Endometrium (tissue), 2 donors: ENCODE data around the gene TEX38.
"Not testable (repeated sequence)": the region's sequence is repeated elsewhere in the genome, so short reads cannot be mapped to it uniquely, and the experiment has no call there.

Experiments
- FAIRE-seq: peaks from 2 replicates; lab custom pipeline; 2012; peaks lifted over from hg19 to GRCh38; lab: Jason Lieb, UNC
- donor health status: control.
- donor health status: control.

The TEX38 gene

DNA sequence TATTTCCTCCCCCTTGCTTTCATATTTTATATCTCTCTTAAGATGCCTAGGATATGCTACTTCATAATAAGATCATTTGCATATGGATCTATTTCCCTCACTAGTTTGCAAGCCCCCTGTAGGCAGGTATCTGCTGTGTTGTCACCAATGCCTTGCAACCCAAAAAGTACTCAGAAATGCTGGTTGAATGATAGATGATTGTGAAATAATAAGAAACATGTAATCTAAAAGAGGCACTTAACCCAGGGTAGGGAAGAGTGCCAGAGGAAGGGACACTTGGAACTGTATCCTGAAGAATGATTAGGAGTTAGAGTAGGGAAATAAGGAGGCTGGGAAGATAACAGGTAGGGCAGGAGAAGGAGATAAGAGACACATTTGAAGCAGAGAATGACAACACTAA is 15.8 kb upstream of the TEX38 start:
- no peak for FAIRE-seq

DNA sequence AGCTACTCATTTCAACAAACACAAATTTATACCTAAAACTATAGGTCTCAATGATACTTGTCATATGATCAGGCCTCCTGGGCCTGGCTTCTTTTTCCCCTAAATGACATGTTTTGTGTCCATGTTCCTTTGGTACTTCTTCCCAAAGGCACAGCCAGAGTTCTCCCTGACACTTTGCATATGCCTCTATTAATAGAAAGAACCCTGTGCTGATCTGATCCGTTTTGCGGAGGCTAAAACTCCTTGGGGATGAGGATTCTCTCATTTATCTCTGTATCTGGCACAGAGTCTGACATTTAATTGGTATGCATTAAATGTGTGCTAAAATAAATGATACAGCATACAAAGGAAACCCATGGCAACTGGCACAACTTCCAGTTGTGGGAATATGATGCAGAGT is 15.0 kb upstream of the TEX38 start:
- FAIRE-seq: no peak

DNA sequence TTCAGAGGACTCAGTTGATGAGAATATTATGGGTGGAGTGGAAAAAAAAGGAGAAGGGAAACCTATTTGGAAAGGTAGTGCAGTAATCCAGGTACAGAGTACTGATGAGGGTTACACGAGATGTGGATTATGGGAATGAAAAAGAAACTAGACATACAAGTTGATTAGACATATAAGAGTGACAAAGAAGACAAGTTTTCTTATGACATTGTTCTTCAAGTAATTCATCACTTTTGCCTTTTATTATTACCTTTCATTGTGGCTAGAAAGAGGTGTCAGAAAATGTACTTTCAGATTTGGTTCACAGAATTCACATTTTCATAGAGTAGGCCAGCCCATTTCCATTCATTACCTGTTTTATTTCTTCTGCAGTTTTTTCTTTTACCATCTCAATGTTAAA is 13.9 kb upstream of the TEX38 start:
- no peak for FAIRE-seq

DNA sequence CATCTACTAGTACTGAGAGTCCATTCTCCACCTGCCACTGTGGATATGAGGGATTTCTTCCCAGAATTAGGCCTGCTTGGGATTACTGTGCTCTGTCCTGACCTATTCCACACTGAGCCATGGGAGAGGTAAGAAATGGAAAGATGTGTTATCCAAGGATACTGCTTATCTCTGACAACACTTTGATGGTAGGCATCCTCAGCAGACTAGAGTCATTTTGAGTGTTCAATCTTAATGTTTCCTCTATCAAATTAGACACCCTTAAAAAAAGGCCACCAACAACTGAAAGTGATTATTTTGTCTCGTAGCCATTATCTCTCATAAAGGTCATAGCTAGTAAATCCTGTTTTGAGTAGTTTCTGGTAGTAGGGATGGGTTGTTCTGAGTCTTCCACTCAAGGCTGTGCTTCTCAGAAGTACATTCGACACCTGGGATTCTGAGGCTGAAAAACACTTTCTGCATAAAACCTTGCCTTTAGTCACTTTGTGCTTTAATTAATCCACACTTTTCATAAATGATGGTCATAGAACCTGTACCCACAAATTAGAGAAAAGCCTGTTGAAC is 12.3 kb upstream of the TEX38 start:
- no peak for FAIRE-seq

DNA sequence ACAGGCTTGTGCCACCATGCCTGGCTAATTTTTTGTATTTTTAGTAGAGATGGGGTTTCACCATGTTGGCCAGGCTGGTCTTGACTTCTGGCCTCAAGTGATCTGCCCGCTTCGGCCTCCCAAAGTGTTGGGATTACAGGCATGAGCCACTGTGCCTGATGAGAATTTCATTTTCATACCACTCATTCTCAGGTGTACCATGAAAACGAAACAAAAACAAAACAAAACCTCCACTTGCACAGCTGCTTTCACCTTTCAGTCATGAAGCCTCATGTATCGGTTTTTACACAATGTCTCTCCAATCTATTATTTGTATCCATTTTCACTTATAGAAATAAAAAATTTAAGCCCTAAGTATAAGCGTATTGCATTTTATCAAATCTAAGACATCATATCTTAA is 11.5 kb upstream of the TEX38 start:
- FAIRE-seq: not testable (repeated sequence)

DNA sequence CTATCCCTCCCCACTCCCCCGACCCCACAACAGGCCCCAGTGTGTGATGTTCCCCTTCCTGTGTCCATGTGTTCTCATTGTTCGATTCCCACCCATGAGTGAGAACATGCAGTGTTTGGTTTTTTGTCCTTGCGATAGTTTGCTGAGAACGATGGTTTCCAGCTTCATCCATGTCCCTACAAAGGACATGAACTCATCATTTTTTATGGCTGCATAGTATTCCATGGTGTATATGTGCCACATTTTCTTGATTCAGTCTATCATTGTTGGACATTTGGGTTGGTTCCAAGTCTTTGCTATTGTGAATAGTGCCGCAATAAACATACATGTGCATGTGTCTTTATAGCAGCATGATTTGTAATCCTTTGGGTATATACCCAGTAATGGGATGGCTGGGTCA is 8.7 kb upstream of the TEX38 start:
- FAIRE-seq: not testable (repeated sequence)

DNA sequence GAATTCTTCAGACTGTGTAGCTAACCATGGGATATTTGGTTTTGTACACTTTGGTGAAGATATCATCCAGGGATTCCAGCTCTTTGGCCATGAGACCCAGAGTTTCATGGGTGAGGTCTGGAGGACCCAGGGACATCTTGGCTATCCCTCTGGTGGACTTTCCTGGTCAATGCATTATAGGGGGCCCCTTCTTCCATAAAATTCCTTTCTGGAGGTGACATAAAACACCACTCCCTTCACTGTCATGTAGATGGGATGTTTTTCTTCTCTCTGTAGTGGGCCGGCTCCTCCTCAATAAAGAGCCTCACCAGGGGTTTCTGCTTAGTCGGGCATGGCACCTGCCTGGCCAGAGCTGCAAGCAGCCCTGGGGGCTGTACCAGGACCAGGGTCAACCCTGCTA is 5.7 kb upstream of the TEX38 start:
- no peak for FAIRE-seq

DNA sequence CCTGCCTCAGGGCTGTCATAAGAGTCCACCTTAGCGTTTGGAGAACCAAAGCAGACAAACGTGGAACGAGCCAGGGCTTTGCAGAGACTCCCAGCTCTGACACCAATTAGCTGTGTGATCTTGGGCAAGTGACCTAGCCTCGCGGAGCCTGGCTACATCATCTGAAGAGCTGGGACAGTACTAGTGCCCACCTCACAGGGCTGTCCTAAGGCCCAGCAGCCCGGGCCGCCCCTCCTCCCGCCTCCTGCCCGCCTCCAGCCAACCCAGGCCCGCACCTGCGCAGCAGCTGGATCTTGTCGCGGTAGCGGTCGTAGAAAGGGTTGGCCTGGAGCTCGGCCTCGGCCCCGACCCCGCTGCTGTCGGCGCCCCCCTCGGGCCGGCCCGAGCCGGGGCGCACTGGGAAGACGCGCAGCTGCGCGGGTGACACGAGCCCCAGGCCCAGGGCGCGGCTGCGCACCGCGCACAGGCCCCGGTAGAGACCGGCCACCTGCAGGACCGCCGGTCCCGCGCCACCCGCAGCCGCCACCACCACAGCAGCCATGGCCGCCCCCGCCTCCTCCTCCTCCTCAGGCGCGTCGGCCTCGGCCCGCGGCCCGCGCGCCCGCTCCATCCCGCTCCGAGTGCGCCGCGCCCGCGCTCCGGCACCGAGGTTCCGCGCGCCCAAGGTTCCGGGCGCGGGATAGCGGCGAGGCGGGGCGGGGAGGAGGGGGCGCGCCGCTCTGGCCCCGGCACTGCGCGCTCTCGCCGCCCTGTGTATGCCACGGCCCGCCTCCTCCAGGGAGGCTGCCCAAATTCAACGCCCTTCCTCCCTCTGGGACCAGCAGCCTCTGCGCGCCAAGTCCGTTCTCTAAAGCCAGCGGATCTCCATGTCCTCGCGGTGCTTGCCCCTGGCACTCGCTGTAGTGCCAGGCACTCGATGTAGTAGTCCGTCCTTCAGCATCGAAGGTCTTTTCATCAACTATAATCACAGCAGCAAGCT is 3.6 kb upstream of the TEX38 start, which contains the start of gene ATPAF1:
Gene ATPAF1, minus strand, starts transcription at position 583 of the 979 bp plus-strand sequence. Its CDS starts 42 bp downstream, at position 541.
- FAIRE-seq: no peak

DNA sequence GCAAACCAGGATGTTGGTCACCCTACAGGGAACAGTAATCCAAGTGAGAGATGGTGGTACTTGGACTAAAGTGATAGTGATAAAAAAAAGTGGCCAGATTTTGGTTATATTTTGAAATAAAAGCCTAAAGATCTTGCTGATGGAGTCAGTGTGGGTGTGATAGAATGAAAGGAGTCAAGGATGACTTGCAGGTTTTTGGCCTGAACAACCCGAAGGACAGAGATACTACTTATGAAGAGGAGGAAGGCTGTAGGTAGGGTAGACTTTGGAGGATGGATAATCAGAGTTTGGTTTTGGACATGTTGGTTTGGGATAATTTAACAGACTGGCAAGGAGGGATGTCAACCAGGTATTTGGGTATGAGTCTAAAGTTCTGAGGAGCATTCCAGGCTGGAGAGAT is 1.5 kb upstream of the TEX38 start:
- FAIRE-seq: no peak

DNA sequence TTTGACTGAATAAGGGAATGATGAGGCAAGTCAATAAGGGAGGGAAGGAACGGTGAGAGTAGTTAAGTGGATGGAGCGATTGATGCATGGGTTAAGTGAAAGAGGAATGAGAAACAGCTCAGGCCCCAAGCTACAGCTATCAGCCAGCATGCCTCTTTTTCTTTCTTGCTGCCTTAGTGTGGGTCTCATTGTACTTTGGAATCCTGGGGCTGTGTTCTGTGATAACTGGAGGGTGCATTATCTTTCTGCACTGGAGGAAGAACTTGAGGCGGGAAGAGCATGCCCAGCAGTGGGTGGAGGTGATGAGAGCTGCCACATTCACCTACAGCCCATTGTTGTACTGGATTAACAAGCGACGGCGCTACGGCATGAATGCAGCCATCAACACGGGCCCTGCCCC is 1.0 kb downstream of the TEX38 start:
- no peak for FAIRE-seq

DNA sequence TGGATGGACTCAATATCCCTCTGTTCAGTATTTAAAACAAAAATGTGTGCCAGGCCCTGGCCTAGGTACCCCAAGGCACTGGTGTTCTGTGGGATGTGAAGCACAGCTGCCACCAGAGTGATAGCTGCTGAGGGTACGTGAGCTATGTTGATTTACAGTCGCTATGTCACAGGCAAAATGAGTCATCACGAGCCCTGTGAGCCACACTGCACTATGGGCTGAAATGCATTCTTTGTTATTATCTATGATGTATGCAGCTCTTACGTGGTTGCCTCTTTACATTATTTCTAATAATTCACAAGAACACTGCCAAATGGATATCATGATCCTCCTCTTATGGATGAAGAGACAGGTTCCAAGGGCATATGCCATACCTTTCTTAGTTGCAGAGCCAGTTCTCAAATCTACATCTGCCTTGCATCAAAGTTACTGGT is 2.1 kb downstream of the TEX38 start:
- FAIRE-seq: no peak

DNA sequence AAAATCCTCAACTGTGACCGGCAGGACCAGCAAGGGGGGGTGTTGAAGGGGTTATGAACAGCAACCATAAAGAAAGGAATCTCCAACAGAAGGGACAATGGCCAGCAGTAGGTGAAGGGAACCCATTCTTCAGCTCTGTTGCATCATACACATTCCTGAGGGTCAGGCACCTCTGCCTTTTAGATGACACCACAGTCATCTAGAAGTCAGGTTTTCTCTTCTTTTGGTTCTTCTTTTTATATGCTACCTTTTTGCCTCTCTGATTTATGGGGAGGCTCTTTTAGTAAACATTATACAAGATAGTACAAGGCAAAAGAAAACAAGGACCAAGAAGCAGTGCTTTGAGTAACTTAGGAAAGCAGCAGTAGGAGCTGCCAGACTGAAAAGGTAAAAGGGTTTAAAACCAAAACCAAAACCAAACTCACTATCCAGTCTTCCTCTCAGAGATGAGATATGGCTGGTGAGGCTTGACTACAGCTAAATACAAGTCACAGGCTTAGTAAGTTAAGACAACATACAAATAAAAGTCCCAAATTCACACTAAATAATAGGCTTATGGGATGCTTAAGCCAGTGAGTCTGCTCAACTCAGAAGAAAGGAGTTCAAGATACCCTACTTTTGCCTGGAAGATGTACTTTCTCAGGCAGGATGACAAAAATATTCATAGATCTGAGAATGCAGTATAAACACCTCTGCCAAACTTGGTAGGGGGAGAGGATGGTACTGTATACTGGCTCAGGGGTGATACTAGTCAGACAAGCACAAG is 4.1 kb downstream of the TEX38 start:
- FAIRE-seq: no peak

DNA sequence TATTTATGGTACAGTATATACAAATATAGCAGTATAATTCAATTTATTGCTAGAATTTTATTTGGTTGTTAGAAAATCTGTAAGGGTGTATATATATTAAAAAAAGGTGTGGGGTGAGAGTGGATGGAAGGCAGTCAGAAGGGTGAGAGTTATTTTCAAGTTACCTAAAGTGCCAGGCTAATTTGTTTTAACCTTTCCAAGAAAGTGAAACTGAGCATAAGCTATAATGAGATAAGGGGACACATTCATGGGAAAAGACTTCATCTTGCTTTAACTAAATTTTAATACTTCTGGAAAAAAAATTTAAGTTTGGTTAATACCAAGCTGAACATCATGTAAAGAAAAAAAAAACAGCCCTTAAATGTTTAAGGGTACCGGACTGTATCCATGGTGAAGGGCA is 4.9 kb downstream of the TEX38 start:
- FAIRE-seq: no peak

DNA sequence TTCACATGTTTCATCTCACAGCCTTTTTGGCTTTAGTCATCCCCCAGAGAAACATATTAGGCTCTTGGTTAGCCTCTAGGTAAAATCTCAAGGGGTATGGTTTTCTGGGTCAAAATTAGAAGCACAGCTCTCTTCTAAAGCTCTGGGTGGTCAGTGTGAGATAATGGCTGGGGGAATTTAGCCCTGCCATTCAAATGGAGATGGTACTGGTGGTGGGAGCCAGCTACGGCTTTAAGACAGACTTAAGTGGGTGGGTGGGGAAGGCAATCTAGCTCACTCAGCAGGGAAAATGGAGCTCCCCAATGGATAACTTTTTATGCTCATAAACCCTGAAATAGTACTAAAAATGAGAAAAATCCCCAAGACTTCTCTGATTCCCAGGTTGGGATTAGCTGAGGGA is 5.7 kb downstream of the TEX38 start:
- FAIRE-seq: no peak

DNA sequence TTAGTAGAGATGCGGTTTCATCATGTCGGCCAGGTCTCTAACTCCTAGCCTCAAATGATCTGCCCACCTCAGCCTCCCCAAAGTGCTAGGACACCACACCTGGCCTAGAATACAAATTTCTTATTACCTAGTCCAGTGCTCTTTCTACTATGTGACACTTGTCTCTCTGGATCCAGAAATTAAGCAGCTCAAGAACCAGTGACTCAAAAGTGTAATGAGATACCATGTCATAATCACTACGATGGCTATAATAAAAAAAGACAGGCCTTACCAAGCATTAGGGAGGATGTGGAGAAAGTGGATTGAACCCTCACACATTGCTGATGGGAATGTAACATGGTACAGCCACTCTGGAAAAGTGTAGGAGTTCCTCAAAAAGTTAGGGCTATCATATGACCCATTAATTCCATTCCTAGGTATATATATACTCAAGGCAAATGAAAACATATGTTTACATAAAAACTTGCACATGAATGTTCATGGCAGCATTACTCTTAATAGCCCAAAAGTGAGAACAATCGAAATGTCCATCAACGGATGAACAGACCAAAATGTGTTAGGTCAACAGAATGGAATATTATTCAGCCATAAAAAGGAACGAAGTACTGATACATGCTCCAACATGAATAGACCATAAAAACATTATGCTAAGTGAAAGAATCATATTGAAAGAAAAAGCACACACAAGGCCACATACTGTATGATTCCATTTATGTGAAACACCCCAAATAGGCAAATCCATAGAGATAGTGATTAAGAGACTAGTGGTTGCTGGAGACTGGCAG is 8.3 kb downstream of the TEX38 start:
- no peak for FAIRE-seq

DNA sequence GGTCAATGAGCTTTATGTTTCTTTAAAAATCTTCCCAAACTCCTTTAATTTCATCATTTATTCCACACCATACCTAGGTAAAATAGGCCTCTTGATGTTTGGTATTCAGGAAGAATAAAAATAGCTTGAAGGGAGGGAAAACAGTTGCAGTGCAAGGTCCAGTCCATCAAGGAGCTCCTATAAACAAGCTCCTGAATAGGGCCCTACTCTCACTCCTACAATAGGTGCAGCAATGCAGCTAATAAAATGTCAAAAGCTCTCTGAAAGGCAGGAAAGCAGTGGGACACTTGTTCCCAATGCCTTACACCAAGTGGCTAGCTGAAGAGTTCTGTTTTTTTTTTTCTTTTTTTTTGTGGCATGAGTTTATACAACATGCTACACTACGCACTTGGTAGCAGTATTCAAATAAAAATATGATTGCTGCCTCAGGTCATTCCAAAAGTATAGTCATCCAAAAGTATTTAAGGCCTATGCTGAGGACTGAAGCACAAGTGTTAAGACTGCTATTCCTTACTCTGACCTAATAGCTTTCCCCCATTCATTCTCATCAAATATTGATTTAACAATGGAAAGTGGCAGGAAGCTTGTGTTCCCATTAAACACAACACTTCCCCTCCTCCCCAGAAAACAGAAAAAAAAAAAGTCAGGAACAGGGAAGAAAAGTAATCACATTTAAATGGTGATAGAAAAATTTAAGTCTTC is 9.8 kb downstream of the TEX38 start:
- no peak for FAIRE-seq

DNA sequence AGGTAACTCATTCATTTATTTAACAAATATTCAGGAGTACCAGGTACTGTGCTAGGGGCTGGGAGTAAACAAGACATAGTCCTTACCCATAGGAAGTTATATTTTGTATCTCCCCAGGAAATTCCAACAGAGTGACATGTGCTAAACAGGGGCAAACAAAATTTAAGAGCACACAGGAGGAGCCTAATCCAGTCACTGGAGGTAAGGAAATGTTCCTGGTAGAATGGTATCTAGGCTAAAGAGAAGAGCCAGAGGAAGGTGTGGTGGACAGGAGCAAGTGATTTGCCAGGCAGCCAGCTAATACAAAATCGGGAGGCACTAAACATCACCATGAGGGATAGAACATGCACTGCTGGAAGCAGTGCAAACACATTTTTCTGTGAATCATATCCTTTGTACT is 10.4 kb downstream of the TEX38 start:
- no peak for FAIRE-seq

DNA sequence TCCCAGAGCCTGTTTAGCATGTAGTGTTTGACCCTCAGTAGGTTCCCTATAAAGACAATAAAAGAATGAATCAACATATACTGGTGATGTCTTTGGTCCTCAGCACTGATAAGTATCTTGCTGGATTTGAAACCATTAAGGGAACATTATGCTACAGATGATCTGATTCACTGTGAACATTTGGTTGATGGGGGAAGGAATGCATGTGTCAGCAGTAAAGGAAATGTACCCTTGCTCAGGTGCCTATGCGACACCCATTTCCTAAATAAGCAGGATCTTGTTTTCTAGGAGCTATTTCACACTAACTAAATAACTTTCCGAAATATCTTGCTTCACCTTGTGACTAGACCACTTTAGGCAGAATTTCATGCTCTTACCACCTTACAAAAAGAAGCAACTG is 13.0 kb downstream of the TEX38 start:
- no peak for FAIRE-seq

DNA sequence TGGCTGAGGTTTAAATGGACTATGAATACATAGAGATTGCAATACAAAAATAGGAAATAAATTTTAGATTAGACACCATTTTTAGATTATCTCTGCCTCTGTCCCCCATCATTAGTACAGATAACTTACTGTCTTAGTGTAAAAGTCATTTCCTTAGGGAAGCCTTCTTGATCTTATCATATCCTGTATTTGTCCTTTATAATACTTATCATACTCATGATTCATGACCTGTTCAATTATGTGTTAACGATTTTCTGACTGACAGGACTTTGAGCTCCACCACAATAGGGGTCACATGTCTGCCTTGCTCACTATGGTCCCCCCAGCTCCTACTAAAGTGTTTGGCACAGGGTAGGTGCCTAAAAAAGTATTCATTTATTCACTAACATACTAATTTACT is 14.6 kb downstream of the TEX38 start:
- no peak for FAIRE-seq

DNA sequence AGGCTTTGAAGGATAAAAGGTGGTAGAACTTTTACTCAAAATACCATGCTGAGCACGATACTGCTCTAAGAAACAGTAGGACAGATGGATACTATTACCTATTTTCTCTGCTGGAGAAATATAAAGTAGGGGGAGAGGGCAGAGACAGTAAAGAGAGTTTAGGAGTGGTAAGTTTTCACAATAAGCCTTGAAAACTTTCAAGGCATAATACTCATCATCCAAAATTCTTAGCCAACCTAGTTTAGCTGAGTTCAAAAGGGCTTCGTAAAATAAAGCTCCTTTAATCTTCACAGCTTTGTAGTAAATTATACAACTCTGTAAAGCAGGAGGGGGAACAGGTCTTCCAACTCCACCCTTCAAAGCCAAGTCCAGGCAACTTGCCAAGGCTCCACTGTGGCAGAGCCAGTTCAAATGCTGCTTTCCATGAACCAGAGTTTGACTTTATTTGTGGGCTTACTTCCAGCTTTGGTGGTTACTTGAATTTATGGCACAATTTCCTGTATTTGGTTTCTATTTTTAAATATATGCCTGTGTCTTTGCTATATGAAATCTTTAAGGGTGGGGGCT is 15.5 kb downstream of the TEX38 start:
- FAIRE-seq: peak; percentile 66

DNA sequence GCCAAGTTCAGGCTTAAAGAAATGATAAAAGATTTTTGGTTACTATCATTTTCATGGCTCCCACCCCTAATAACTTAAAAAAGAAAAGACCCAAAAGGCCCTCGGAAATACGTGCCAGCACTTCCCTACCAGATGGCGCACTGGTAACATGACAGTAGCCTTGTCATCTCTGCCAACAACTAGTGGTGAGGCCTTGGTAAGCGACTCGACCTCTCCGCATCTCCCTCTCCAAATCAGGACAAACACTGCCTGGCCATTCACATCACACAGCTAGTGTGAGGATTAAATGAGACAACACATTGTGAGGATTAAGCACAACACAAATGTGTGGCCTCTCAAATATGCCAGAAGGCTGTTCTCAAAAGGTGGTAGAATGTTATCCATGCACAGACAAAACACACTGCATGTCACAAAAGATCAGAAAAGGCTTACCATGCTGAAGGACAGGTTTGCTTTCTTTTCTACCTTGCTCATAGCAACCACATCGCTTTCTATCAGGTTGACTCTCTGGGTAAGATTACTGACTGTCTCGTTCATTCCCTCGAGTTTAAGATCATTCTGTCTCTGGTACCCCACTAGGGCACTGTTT is 16.4 kb downstream of the TEX38 start:
- FAIRE-seq: no peak
